Panc1 (cell line): ENCODE data around the gene SLC35E3.

ENCODE experiments used
- CTCF ChIP-seq: fragments of 450-650 bp; IDR thresholded peaks from 2 replicates; pipeline ENCODE4 v1.5.1; 2017; ENCODE audit warnings: mild to moderate bottlenecking
- POLR2AphosphoS5 ChIP-seq: IDR thresholded peaks from 2 replicates; pipeline ENCODE4 v1.6.1; 2012; ENCODE audit warnings: mild to moderate bottlenecking, low read depth, low read length, moderate library complexity
- REST ChIP-seq, 2 experiments: IDR thresholded peaks; 2 replicates each; pipeline ENCODE4 v1.6.1; 2011 to 2012; ENCODE audit warnings: low read depth in 2 of 2, control low read depth in 1 of 2, low read length in 1 of 2, mild to moderate bottlenecking in 1 of 2, moderate library complexity in 1 of 2; ENCODE audit not compliant: insufficient read depth in 1 of 2
- SIN3A ChIP-seq: IDR thresholded peaks from 2 replicates; pipeline ENCODE4 v1.6.1; 2012; ENCODE audit warnings: low read depth, mild to moderate bottlenecking, low read length, moderate library complexity, borderline replicate concordance; ENCODE audit not compliant: insufficient read depth
- TCF7L2 ChIP-seq: IDR thresholded peaks from 2 replicates; pipeline ENCODE4 v1.6.1; 2011; ENCODE audit warnings: mild to moderate bottlenecking, low read depth, low read length, inconsistent platforms

DNA sequence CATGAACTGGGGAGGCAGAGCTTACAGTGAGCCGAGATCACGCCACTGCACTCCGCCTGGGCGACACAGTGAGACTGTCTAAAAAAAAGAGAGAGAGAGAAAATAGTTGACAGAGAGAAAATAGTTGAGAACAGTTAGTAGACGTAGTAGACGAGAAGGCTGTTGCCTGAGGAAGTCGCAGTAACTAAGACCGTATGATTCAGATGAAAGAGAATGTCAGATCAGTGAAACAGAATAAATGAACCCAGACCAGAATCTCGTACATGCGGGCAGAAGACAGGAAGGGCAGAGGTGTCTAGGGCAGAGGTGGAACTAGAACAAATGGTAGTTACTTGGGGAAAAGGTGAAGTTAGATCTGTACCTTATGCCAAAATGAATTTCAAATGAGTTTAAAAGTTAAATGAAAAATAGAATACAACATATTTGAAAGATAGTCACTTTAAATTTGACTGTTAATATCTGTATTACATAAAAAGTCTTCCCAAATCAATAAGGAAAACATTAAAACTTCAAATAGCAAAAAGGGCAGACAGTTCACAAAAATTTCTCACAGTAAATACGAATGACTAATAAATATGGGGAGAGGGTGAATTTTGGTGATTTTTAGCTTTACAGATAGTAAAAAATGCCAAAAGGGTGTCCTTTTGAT, 79.7 kb downstream of the SLC35E3 start:
- no peak for TF ChIP-seq POLR2AphosphoS5
- TF ChIP-seq REST (IDR thresholded peaks at IDR 0.05; ENCODE audit: insufficient read depth in 1 of 2, low read depth in 2 of 2, low read length in 1 of 2) = no peak
- no peak for TF ChIP-seq CTCF
- TF ChIP-seq TCF7L2 = no peak
- TF ChIP-seq SIN3A = no peak
